Measurements from ENCODE around the gene CACNA1B.
"Not testable (repeated sequence)": the region's sequence is repeated elsewhere in the genome, so short reads cannot be mapped to it uniquely, and the experiment has no call there.

Gene CACNA1B

GRCh38 chr9:138010861-138011260, 133.3 kb downstream of the CACNA1B start:
- DNase-seq (ENCODE audit: low read depth, low spot score): no peak

DNA sequence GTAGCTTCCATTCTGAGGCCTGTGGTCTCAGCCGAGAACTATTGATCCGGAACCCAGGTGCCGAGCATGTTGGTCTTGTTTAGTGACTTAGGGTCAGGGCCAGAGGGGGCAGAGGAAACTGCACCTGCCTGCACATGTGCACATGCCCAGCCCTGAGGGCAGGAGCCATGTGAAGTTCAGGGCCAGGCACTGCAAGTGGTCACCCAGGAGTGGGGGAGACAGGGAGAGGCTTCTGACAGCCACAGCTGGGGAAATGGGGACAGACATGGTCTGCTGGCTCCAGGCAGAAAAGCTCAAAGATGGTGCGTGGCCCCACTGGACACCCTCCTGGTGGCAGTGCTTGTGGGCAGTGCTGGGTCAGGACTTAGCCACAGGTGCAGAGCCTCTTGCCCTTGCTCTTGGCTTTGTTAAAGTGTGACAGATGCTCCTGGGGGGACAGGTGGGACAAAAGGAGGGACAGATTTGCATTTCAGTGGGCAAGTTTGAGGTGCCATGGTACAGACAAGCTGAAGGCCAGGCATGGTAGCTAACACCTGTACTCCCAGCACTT, 134.4 kb downstream of the CACNA1B start:
- no peak for DNase-seq (ENCODE audit: low read depth, low spot score)

GRCh38 chr9:138013273-138013672, 135.7 kb downstream of the CACNA1B start:
- DNase-seq (ENCODE audit: low read depth, low spot score): no peak

GRCh38 chr9:138013836-138014562, 136.4 kb downstream of the CACNA1B start:
- no peak for DNase-seq (ENCODE audit: low read depth, low spot score)

DNA sequence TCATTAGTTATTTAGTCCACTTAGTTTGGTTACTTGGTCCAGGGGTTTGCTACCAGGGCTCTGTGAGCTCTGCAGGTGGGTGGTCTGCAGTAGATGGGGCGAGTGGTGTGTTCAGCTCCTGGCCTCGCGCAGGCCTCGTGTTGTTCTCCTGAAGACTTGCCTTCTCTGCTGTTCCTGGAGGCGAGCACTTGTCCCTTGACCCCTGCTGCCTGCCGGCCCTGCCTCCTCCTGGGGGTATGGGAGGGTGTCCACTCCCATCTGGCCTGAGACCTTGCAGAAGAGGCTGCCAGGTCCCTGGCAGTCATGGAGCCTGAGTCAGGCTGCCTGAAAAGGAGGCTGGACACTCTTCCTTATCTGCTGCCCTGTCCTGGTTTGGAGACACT, 137.0 kb downstream of the CACNA1B start:
- DNase-seq (ENCODE audit: low read depth, low spot score): no peak

- no peak for DNase-seq (ENCODE audit: low read depth, low spot score)
These were observed 137.6 kb downstream of the CACNA1B start for GRCh38 chr9:138015021-138015829.

DNA sequence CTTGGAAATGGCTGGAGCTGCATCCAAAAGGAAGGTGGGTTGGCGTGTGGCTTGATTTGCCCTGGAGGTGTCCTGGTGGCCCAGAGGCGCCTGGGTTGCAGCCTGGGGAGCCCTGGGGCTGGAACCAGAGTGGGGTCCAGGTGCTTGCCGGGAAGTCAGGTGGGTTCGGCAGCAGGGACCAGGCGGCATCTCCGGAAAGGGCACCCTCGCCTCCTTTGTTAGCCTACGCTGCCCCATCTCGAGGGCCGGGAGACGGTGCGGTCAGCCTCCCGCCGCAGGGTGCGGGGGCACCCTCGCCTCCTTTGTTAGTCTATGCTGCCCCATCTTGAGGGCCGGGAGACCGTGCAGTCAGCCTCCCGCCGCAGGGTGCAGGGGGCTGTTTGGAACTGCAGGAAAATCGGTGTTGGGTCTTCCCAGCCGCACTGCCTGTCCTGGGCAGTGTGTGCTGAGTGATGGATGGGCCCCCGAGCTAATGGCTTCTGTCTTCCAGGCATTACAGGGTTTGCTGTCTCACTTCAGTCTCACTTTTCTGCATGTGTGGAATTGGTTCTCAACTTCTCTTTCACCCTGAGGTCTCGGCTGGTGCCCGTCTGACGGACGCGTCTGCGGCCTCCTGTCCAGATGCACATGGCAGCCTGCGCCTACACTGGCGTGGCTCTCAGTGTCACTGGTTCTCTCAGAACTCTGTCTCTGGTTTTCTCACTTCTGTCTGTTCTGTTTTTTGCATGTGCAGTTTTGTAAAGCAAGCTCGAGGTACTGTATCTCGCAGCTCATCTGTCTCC, 139.0 kb downstream of the CACNA1B start:
- no peak for DNase-seq (ENCODE audit: low read depth, low spot score)

DNA sequence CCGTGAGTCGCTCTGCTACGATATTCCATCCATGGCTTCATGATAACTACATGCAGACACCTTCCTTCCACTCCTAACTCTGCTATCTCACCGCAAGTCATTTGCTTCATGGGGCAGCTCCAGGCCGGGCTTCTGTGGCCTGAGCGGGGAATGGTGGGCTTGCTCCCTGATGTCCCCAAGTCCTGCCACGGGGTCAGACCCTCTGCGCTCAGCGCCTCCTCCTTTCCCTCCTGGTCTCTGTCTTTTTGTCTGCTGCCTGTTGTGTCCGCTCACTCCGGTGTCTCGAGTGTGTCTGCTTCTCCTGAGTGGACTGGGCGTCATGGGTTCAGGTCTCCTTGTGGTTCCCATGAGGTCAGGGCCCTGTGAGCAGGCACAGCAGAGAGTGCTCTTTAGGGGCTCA, 139.6 kb downstream of the CACNA1B start:
- DNase-seq (ENCODE audit: low read depth, low spot score): no peak

DNA sequence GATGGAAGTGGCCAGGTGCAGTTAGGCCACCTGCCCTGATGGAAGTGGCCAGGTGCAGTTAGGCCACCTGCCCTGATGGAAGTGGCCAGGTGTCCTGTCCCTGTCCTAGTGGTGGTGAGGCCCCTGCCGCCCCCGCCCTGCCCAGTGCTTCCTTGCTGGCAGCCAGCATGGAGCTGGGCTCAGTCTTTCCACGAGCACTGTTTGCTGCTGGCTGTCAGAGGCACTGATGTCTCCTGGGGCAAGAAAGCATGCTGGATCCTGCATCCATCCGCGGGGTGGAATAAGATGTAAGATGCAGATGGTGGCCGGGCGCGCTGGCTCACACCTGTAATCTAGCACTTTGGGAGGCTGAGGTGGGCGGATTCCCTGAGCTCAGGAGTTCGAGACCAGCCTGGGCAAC, 141.9 kb downstream of the CACNA1B start:
- DNase-seq (ENCODE audit: low read depth, low spot score): not testable (repeated sequence)

DNA sequence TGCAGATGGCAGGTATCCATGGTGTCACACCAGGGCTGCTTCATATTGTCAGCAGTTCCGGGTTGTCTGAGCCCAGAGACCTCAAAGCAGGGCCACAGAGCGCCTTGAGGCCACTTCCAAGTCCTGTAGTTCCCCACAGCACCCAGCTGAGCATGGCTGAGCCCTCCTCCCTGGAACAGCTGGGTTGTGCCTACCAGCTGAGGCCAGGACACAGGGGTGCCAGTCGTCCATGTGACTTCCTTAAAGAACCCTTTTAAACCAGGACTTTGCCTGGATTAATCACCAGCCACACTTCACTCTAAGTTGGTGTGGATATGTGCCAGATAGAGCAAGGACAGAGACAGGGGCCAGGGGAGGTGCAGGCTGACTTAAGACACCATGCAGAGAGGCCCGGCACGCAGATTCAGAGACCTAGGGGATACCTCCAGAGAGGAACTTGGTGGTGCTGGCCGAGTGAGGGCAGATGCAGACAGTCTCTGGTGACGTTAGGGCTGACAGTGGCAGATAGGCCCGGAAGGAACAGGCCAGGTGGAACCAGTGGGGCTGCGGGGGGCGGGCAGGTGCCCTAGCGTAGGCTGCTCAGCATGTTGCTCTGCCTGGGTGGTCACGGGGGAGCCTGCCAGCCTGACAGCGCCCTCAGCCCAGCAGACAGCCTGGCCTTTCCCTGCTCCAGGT, 142.7 kb downstream of the CACNA1B start:
- DNase-seq (ENCODE audit: low read depth, low spot score): no peak

- no peak for DNase-seq (ENCODE audit: low read depth, low spot score)
These were observed 143.2 kb downstream of the CACNA1B start for GRCh38 chr9:138020795-138021182.

GRCh38 chr9:138021251-138022056, 143.9 kb downstream of the CACNA1B start:
- no peak for DNase-seq (ENCODE audit: low read depth, low spot score)

DNA sequence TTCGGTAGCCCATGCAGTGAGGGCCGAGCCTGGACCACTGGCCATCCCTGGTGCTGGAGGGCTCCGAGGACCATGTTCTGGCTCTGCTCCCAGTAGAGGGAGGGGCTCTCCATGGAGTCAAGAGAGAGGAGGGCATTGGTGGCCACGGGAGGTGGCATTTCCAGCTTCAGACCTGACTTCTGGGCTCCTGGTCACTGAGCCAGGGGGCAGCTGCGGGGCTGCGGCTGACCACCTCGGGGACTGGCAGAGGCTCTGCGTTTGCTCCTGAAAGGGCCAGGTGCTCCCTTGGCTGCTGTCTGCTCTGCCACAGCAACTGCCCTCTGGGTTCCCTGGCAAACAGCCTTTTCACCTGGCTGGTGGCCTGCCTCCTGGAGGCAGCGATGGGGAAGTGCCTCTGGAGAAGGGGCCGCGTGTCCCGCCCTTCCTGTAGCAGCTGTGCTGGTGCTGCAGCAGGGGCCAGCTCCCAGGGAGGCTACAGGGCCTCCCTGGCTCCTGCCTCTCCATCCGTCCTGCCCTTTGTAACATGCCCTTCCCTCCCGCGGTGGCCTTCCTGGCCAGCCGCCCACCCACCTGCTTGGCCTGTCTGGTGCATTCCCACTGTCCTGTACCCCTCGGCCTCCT, 144.6 kb downstream of the CACNA1B start:
- peak; percentile 33 for DNase-seq (ENCODE audit: low read depth, low spot score)

GRCh38 chr9:138022756-138023393, 145.3 kb downstream of the CACNA1B start:
- DNase-seq (ENCODE audit: low read depth, low spot score): no peak

DNA sequence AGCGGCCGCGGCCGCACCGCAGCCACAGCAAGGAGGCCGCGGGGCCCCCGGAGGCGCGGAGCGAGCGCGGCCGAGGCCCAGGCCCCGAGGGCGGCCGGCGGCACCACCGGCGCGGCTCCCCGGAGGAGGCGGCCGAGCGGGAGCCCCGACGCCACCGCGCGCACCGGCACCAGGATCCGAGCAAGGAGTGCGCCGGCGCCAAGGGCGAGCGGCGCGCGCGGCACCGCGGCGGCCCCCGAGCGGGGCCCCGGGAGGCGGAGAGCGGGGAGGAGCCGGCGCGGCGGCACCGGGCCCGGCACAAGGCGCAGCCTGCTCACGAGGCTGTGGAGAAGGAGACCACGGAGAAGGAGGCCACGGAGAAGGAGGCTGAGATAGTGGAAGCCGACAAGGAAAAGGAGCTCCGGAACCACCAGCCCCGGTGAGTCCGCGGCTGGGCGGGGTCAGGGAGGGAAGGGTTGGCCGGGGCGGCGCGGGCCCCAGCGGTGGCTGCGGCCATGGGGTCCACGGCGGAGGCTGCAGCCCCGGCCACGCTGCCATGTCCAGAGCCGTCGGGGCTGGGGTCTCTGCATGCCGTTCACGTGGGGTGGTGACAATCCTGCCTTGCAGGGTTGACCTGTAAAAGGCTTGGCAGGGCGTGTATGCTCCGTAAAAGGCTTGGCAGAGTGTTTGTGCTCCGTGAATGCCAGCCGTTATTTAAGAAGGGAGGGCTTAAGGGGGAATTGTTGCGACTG, 146.0 kb downstream of the CACNA1B start:
- DNase-seq (ENCODE audit: low read depth, low spot score): no peak

DNA sequence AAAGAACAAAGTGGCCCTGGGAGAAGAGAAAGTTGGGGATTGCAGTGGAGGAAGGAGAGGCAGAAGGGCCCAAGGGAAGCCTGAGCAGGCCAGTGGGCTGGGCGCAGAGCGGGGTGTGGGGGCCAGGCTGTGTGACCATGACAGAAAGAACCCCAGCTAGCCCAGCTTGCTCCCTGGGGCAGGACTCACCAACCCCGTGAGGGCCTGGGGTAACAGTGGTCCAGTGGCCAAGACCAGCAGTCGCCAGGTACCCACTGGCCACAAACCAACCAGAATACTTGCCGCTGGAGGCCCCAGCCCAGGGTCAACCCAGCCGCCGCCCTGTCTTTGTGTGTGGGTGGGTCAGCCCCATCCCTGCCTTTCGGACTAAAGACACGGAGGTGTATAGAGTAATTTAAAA, 146.5 kb downstream of the CACNA1B start:
- no peak for DNase-seq (ENCODE audit: low read depth, low spot score)

- no peak for DNase-seq (ENCODE audit: low read depth, low spot score)
These were observed 147.3 kb downstream of the CACNA1B start for GRCh38 chr9:138024831-138025291.

- DNase-seq (ENCODE audit: low read depth, low spot score): no peak
These were observed 147.8 kb downstream of the CACNA1B start for GRCh38 chr9:138025417-138025816.

DNA sequence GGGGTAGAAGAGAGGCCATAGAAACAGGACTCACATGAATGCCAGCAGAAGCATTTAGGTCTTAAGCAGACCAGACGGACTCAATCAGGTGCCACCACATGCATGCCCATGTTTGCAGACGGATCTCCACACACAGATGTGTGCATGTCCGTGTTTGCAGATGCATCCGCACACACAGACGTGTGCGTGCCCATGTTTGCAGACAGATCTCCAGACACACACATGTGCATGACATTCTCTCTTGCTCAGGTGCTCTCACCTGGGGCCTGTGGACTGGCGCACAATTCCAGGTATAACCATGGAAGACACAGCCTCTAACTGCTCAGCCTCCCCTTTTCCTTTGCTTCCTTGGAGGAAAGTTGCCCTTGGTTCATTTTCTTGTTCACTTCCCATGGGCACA, 148.3 kb downstream of the CACNA1B start:
- no peak for DNase-seq (ENCODE audit: low read depth, low spot score)
